Thoracic aorta (tissue), 2 donors: Measurements from ENCODE around the gene E2F7. TPM values are rescaled to one million over a fixed set of nuclear protein-coding genes. Genes with fewer than 3 reads are reported as not detected.
"Not testable (repeated sequence)": the region's sequence is repeated elsewhere in the genome, so short reads cannot be mapped to it uniquely, and the experiment has no call there.

Experiments used
- ATAC-seq: fragments of 150-250 bp; one replicate; pipeline ENCODE4 v1.8.0; 2017; ENCODE audit warnings: low read depth; ENCODE audit not compliant: insufficient number of reproducible peaks, low FRiP score
- DNase-seq: peaks from one replicate; pipeline ENCODE4 v3.0.0-alpha.2; 2020; ENCODE audit warnings: low spot score
- H3K27ac ChIP-seq, 2 donors: fragments of 200-600 bp; sonication (generic); 1 replicate in 1 of 2; 2 replicates in 1 of 2; pipeline ENCODE4 v1.5.1; 2016; ENCODE audit warnings: mild to moderate bottlenecking in 2 of 2, moderate library complexity in 2 of 2
- H3K27me3 ChIP-seq: fragments of 200-600 bp; sonication (generic); replicated peaks from 2 replicates; pipeline ENCODE4 v1.6.0; 2016; ENCODE audit warnings: mild to moderate bottlenecking; ENCODE audit not compliant: insufficient read depth
- H3K36me3 ChIP-seq: fragments of 200-600 bp; sonication (generic); one replicate; pipeline ENCODE4 v1.5.1; 2016
- H3K4me1 ChIP-seq, 2 donors: fragments of 200-600 bp; sonication (generic); 1 replicate in 1 of 2; 2 replicates in 1 of 2; pipeline versions ENCODE4 v1.5.1 to v1.6.0; 2016; ENCODE audit warnings: low read depth in 2 of 2, mild to moderate bottlenecking in 1 of 2; ENCODE audit not compliant: control insufficient read depth in 1 of 2
- H3K4me3 ChIP-seq: fragments of 200-600 bp; sonication (generic); 2 replicates; pipeline ENCODE4 v1.5.1; 2016; ENCODE audit warnings: mild to moderate bottlenecking
- H3K9me3 ChIP-seq: fragments of 200-600 bp; sonication (generic); 2 replicates; pipeline ENCODE4 v1.5.1; 2016
- CTCF ChIP-seq: fragments of 200-600 bp; sonication (generic); IDR thresholded peaks from one replicate; pipeline ENCODE4 v1.5.1; 2019; ENCODE audit warnings: antibody characterized with exemption
- total RNA-seq, 2 donors: library from RNA; depleted of rRNA; stranded (reverse); fragments of >200 nt; gene quantifications; one replicate each; pipeline versions ENCODE4 v1.1.0 to v1.2.3, GENCODE V29; 2016

E2F7 gene
- total RNA-seq, 2 donors from 2014 or later = not detected

- no peak for TF ChIP-seq CTCF
- Histone ChIP-seq H3K4me3 (no peak overlapping the region), H3K36me3 (no peaks in the 10 kb centered on the region), H3K4me1 (no peaks in the 10 kb centered on the region), H3K27ac (no peak overlapping the region), H3K27me3 (no peaks in the 10 kb centered on the region), H3K9me3 (no peaks in the 10 kb centered on the region)
- no peak for DNase-seq
- no peak for ATAC-seq
Observed at GRCh38 chr12:77097846-77098245, 32.5 kb upstream of the E2F7 start.

- H3K27me3 ChIP-seq, H3K36me3 ChIP-seq, H3K9me3 ChIP-seq, H3K27ac ChIP-seq, ATAC-seq, DNase-seq, H3K4me1 ChIP-seq, H3K4me3 ChIP-seq: not testable (repeated sequence)
Observed at GRCh38 chr12:77092227-77092626, 26.9 kb upstream of the E2F7 start.

- Histone ChIP-seq H3K36me3 (no peaks in the 10 kb centered on the region), H3K27me3 (no peaks in the 10 kb centered on the region), H3K27ac (no peak overlapping the region), H3K9me3 (no peaks in the 10 kb centered on the region), H3K4me1 (no peaks in the 10 kb centered on the region), H3K4me3 (no peak overlapping the region)
- ATAC-seq (no peak), DNase-seq (no peak)
- no peak for TF ChIP-seq CTCF
Observed at GRCh38 chr12:77089686-77090220, 24.4 kb upstream of the E2F7 start.

- Histone ChIP-seq H3K9me3 (no peaks in the 10 kb centered on the region), H3K4me1 (no peaks in the 10 kb centered on the region), H3K4me3 (no peak overlapping the region), H3K27ac (no peak overlapping the region), H3K27me3 (no peaks in the 10 kb centered on the region), H3K36me3 (no peaks in the 10 kb centered on the region)
- no peak for DNase-seq
- TF ChIP-seq CTCF = no peak
- ATAC-seq = no peak
Observed at GRCh38 chr12:77087427-77087826, 22.1 kb upstream of the E2F7 start.

- Histone ChIP-seq H3K4me3 (no peak overlapping the region), H3K27me3 (no peaks in the 10 kb centered on the region), H3K36me3 (no peaks in the 10 kb centered on the region), H3K9me3 (no peaks in the 10 kb centered on the region), H3K27ac (no peak overlapping the region), H3K4me1 (no peaks in the 10 kb centered on the region)
- ATAC-seq = no peak
- TF ChIP-seq CTCF = no peak
- no peak for DNase-seq
Observed at GRCh38 chr12:77082021-77082420, 16.7 kb upstream of the E2F7 start.

GRCh38 chr12:77079631-77080030, 14.3 kb upstream of the E2F7 start:
- no peak for TF ChIP-seq CTCF
- Histone ChIP-seq H3K9me3 (no peaks in the 10 kb centered on the region), H3K4me3 (no peak overlapping the region), H3K36me3 (no peaks in the 10 kb centered on the region), H3K4me1 (no peaks in the 10 kb centered on the region), H3K27me3 (no peaks in the 10 kb centered on the region), H3K27ac (no peak overlapping the region)
- ATAC-seq (no peak), DNase-seq (no peak)
